ENCODE results near the gene MPIG6B.

The MPIG6B gene, protein sequence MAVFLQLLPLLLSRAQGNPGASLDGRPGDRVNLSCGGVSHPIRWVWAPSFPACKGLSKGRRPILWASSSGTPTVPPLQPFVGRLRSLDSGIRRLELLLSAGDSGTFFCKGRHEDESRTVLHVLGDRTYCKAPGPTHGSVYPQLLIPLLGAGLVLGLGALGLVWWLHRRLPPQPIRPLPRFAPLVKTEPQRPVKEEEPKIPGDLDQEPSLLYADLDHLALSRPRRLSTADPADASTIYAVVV

DNA sequence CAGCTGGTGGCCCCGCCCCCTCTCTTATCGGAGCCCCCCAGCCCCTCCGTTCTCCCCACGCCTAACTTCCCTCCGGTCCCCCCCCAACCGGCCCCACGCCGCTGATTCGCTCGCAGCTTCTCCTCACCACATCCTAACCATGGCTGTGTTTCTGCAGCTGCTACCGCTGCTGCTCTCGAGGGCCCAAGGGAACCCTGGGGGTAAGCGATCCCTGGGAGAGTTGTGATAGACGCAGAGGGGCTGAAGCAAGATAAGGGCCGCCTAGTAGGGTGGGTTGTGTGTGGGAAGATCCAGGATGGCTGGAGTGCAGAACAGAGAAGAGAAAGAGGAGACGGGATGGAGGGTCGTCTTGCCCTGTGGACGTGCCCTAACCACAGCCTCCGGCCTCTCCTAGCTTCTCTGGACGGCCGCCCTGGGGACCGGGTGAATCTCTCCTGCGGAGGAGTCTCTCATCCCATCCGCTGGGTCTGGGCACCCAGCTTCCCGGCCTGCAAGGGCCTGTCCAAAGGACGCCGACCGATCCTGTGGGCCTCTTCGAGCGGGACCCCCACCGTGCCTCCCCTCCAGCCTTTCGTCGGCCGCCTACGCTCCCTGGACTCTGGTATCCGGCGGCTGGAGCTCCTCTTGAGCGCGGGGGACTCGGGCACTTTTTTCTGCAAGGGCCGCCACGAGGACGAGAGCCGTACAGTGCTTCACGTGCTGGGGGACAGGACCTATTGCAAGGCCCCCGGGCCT, at the start of gene MPIG6B:
Gene MPIG6B, plus strand, starts transcription at position 129 of the 735 bp plus-strand sequence. Its CDS starts 11 bp downstream, at position 140.
- no peak for DNase-seq

GRCh38 chr6:31676322-31676903, 46.8 kb upstream of the MPIG6B start:
- no peak for DNase-seq

GRCh38 chr6:31676904-31677303, 46.3 kb upstream of the MPIG6B start:
- DNase-seq: no peak

- DNase-seq: no peak
These were observed 45.2 kb upstream of the MPIG6B start for GRCh38 chr6:31677955-31678354.

GRCh38 chr6:31680226-31681134, 42.7 kb upstream of the MPIG6B start, which contains the start of gene LY6G5C:
Gene LY6G5C, minus strand, starts transcription at chr6:31681067. Its CDS starts 694 bp downstream, at chr6:31680373.
- DNase-seq: peak; percentile 74

GRCh38 chr6:31681135-31681671, 42.0 kb upstream of the MPIG6B start:
- DNase-seq: no peak

- DNase-seq: no peak
These were observed 39.6 kb upstream of the MPIG6B start for GRCh38 chr6:31683591-31683990.

GRCh38 chr6:31686483-31686882, 36.7 kb upstream of the MPIG6B start:
- no peak for DNase-seq

DNA sequence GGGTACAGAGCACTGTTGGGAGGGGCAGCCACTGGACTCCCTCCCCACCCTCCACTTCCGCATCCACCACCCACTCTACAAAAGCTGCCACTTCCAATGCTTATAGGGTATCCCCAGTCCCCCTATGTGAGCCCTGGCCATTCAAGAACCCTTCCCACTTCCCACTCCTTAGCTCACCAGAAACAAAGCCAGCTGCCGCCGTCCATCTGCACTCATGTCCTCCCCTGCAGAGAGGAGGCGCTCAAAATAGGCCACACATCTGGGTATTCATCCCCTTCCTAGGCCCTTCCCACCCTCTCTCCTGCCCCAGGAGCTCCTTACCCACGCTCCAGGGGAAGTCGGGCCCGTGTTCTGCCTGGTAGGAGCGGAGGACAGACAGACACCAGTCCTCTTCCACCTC, 35.9 kb upstream of the MPIG6B start:
- no peak for DNase-seq

DNA sequence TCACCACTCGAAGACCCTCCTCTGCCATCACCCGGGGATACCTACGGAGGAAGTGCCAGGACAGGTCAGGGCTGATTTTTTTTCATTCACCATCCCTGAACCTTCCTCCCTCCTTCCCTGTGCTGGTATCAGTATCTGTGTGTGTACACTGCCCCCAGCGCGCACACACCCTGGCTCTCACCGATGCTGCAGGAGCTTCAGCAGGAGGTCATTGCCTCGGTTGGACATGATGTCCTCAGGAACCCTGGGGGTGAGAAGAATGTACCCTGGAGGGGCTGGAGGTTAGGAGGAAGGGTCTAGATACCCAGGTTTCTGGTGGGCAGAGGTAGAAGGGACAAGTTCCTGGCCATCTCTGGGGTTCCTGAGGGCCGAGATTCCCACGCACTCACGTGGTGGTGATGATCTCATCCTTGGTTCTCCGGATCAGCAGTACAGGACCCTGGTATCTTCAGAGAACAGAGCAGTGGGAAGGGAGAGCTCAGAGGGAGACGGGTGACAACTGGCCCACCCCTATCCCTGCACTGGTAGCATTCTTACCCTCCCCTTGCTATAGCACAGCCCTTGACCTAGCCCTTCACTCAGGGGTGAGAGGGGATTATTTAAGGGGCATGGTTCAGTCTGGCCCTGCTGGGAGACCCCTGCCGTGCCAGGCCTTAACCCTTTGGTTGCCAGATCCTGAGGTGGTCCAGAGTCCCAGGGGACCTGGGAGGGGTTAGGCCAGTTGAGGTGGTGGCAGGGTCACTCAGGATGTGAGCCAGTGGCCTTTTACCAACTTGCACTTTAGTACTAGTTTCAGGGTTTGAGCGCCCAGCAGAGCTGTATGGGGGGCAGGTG, 35.1 kb upstream of the MPIG6B start:
- DNase-seq: no peak

- DNase-seq: no peak
These were observed 33.7 kb upstream of the MPIG6B start for GRCh38 chr6:31689249-31690110.

- DNase-seq: no peak
These were observed 32.7 kb upstream of the MPIG6B start for GRCh38 chr6:31690231-31691077.

DNA sequence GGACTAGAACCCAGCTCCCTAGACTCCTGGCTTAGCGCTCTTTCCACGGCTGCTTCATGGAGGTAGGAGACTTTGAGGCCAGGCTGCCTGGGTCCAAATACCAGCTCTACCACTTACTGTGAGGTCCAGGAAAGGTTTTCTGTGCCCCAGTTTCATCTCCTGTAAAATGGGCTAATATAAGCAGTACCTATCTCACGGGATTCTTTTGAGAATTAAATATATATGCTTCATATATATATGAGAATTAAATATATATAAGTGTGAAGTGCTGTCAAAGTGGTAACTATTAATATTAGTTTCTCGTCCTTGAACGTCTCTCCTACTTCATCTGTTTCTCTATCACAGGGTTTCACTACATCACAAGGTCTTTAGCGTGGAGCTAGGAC, 32.1 kb upstream of the MPIG6B start:
- no peak for DNase-seq

DNA sequence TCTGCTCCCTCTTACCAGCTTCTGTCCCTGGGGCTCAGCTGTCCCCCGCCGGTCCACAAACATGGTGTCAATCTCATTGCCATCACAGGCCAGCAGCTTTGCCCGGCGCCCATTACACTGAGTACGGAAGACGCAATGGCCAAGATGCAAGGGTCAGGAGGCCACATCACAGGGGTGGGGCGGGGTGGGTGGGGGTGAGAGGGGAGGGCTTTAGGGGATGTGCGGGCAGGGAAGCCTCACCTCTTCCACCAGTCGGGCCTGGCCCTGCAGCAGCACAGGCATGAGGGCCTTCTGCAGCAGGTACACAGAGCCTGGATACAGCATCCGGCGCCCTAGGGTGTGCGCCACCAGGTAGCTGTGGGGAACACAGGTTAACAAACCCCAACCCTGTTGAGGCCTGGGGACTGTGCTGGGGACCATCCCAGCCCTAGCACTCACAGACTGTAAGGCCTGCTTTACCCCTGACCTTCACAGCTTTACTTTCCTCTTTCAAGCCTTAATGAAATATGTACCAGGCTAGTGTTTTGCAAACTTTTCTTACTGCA, 31.5 kb upstream of the MPIG6B start:
- DNase-seq: no peak

DNA sequence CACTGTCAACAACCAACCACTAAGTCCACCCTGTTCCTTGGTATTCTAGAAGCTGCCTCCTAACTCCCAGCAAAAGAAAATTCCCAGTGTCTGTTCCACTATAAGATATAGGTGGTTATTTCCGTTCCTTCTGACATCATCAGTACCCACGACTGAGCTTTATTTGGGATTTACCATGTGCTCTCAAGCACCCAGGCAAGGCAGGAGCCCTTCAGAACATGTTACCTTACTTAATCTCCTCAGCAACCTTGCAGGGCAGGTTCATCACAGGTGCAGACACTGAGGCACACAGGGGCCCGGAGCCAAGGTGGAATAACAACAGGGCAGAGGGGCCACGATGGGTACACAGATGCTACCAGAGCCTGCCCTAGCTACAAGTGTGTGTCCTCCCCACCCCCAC, 30.8 kb upstream of the MPIG6B start:
- DNase-seq: no peak

DNA sequence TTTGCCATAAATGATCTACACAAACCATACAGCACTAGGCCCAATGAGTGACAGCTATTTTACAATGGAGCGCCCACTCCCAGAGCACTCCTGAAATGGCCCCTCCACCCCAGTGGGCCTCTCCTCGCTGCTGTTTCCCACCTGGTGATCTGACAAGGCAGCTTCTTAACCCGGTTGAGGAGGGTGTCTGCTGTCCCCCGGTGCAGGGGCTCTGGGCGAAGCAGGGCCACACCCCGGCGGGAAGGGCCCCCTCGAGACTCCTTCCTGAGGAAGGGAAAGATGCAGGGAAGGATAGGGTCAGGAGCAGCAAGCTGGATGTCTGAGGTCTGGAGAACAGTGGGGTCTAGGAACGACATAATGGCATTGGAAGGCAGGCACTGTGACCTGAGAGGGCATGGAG, 30.3 kb upstream of the MPIG6B start:
- DNase-seq: no peak

GRCh38 chr6:31693535-31693934, 29.6 kb upstream of the MPIG6B start:
- DNase-seq: no peak

GRCh38 chr6:31697555-31697954, 25.6 kb upstream of the MPIG6B start:
- DNase-seq: no peak

DNA sequence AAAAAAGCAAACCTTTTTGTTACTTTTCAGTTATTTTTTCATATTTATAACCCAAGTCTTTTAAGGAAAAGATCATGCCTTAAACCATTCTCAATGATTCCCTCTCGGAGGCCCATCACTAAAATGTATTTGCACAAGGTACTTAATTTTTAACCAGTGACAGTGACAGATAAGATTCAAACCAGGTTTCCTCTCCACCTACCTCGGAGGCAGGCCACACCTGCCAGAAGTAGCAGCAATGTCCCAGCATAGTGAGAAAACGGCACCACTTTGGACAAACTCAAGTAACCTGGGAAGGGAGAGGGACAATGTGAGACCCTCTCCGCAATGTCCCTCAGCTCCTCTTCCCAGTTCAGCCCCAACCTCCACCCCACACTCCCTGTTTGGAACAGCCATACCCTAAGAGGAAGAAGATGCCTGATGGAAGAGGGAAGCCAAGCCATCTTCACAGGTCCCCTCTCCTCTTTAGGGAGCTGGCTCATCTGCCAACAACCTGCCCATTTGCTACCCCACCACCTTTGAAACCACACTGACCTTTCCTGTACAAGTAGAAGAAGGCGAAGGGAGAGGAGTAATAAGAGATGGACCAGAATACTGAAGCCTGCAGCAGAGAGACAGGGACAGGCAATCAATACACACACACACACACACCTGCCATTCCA, 22.3 kb upstream of the MPIG6B start:
- DNase-seq: no peak

Data from SHP77 treated with DMSO at 0.1 percent for 48 hours (cell line).